GM12878 (cell line): ENCODE measurements around the gene ICAM2. TPM values are rescaled to one million over a fixed set of nuclear protein-coding genes. Genes with fewer than 3 reads are reported as not detected.
A peak's percentile ranks its signal among the peaks of the same experiment; 100 is the strongest.

Experiments used
- ASH2L ChIP-seq: fragments of 300-600, 200-600 bp; sonication (generic); IDR thresholded peaks from 2 replicates; pipeline ENCODE4 v1.6.1; 2017; ENCODE audit warnings: low read depth, mild to moderate bottlenecking, borderline replicate concordance
- ATF2 ChIP-seq: IDR thresholded peaks from 2 replicates; pipeline ENCODE4 v1.6.1; 2012; ENCODE audit warnings: low read length, inconsistent platforms
- ATF3 ChIP-seq: IDR thresholded peaks from 2 replicates; pipeline ENCODE4 v1.6.1; 2011; ENCODE audit warnings: low read depth, mild to moderate bottlenecking, low read length, moderate library complexity, borderline replicate concordance; ENCODE audit errors: extremely low read depth
- ATF7 ChIP-seq: fragments of 450-650 bp; IDR thresholded peaks from 2 replicates; pipeline ENCODE4 v1.6.1; 2016; ENCODE audit warnings: low read depth, mild to moderate bottlenecking
- BMI1 ChIP-seq: fragments of 450-650 bp; IDR thresholded peaks from 2 replicates; pipeline ENCODE4 v1.6.1; 2016; ENCODE audit warnings: mild to moderate bottlenecking, moderate library complexity, borderline replicate concordance
- CBX3 ChIP-seq: fragments of 200-600 bp; sonication (generic); IDR thresholded peaks from 2 replicates; pipeline ENCODE4 v1.6.1; 2016; ENCODE audit warnings: low read depth, borderline replicate concordance
- CHD2 ChIP-seq: IDR thresholded peaks from 2 replicates; pipeline ENCODE4 v1.6.1; 2011; ENCODE audit warnings: low read depth, low read length, improper control_type of control experiment, borderline replicate concordance
- EGR1 ChIP-seq, 2 experiments: IDR thresholded peaks; 1 replicate in 1 of 2; 2 replicates in 1 of 2; pipeline ENCODE4 v1.6.1; 2011 to 2012; ENCODE audit warnings: low read depth in 2 of 2, low read length in 2 of 2, borderline replicate concordance in 1 of 2, mild to moderate bottlenecking in 1 of 2, moderate library complexity in 1 of 2
- EP300 ChIP-seq, 2 experiments: fragments of 150-350 bp in 1 of 2; IDR thresholded peaks; 2 replicates each; pipeline ENCODE4 v1.6.1; 2011 to 2012; ENCODE audit warnings: low read depth in 2 of 2, low read length in 2 of 2, borderline replicate concordance in 1 of 2, improper control_type of control experiment in 1 of 2, inconsistent platforms in 1 of 2; ENCODE audit not compliant: control insufficient read depth in 1 of 2
- GATAD2B ChIP-seq: fragments of 450-650 bp; conservative IDR thresholded peaks from 2 replicates; pipeline ENCODE4 v1.6.1; 2017; ENCODE audit warnings: low read depth, mild to moderate bottlenecking, moderate library complexity
- HDGF ChIP-seq: fragments of 450-650 bp; IDR thresholded peaks from 2 replicates; pipeline ENCODE4 v1.6.1; 2016; ENCODE audit warnings: antibody characterized with exemption
- IKZF1 ChIP-seq: fragments of 450-650 bp; conservative IDR thresholded peaks from 2 replicates; pipeline ENCODE4 v1.6.1; 2017; ENCODE audit warnings: antibody characterized with exemption, mild to moderate bottlenecking
- IKZF2 ChIP-seq, 2 experiments: fragments of 450-650 bp; IDR thresholded peaks; 2 replicates each; pipeline ENCODE4 v1.6.1; 2017; ENCODE audit warnings: mild to moderate bottlenecking in 2 of 2, moderate library complexity in 2 of 2
- IRF3 ChIP-seq: fragments of 450-650 bp; IDR thresholded peaks from 2 replicates; pipeline ENCODE4 v1.6.1; 2014; ENCODE audit warnings: mild to moderate bottlenecking
- NFIC ChIP-seq: IDR thresholded peaks from 2 replicates; pipeline ENCODE4 v1.6.1; 2012; ENCODE audit warnings: low read depth, mild to moderate bottlenecking, inconsistent platforms, low read length, moderate library complexity
- PML ChIP-seq: IDR thresholded peaks from 2 replicates; pipeline ENCODE4 v1.6.1; 2012; ENCODE audit warnings: low read length, inconsistent platforms
- RUNX3 ChIP-seq: IDR thresholded peaks from 2 replicates; pipeline ENCODE4 v1.6.1; 2012; ENCODE audit warnings: low read length, inconsistent platforms
- SIN3A ChIP-seq: IDR thresholded peaks from 2 replicates; pipeline ENCODE4 v1.6.1; 2012; ENCODE audit warnings: low read depth, low read length, improper control_type of control experiment
- SIX5 ChIP-seq: IDR thresholded peaks from 2 replicates; pipeline ENCODE4 v1.6.1; 2011; ENCODE audit warnings: mild to moderate bottlenecking, low read depth, low read length, moderate library complexity; ENCODE audit not compliant: severe bottlenecking
- STAT1 ChIP-seq: fragments of 450-650 bp; conservative IDR thresholded peaks from 2 replicates; pipeline ENCODE4 v1.6.1; 2014; ENCODE audit warnings: antibody characterized with exemption, mild to moderate bottlenecking
- SUPT20H ChIP-seq: IDR thresholded peaks from 2 replicates; pipeline ENCODE4 v1.6.1; 2011; ENCODE audit warnings: low read depth, mild to moderate bottlenecking, low read length, moderate library complexity, borderline replicate concordance; ENCODE audit not compliant: control insufficient read depth
- SUZ12 ChIP-seq: fragments of 200-600 bp; sonication (generic); IDR thresholded peaks from one replicate; pipeline ENCODE4 v1.6.1; 2018; ENCODE audit warnings: antibody characterized with exemption, mild to moderate bottlenecking; ENCODE audit not compliant: unreplicated experiment
- WRNIP1 ChIP-seq: IDR thresholded peaks from 2 replicates; pipeline ENCODE4 v1.6.1; 2011; ENCODE audit warnings: low read depth, low read length, improper control_type of control experiment, borderline replicate concordance
- ZNF207 ChIP-seq: fragments of 450-650 bp; IDR thresholded peaks from 2 replicates; pipeline ENCODE4 v1.6.1; 2014; ENCODE audit warnings: antibody characterized with exemption, mild to moderate bottlenecking, borderline replicate concordance
- ZNF592 ChIP-seq: fragments of 450-650 bp; IDR thresholded peaks from 2 replicates; pipeline ENCODE4 v1.6.1; 2017; ENCODE audit warnings: mild to moderate bottlenecking, moderate library complexity
- polyA plus RNA-seq, 11 experiments: library from polyadenylated mRNA; depleted of rRNA in 4 of 11; unstranded in 6 of 11; stranded (reverse) in 5 of 11; fragments of >200 nt; fragmentation: Nextera tagmentation in 4 of 11; fragmentation: Illumina TruSeq in 1 of 11; extraction: Ambion mirVana in 4 of 11; extraction: Trizol in 1 of 11; gene quantifications; 1 replicate in 1 of 11; 2 replicates in 10 of 11; pipeline versions ENCODE4 v1.2.1 to v1.2.3, GENCODE V29; 2011 to 2016; ENCODE audit warnings: inconsistent platforms in 2 of 11, missing spikeins in 2 of 11, low read depth in 1 of 11
- total RNA-seq, 4 experiments: library from RNA; depleted of rRNA in 3 of 4; stranded (reverse); fragments of >200 nt in 3 of 4; fragmentation: Illumina TruSeq in 1 of 4; extraction: Trizol in 1 of 4; gene quantifications; 2 replicates each; pipeline versions ENCODE4 v1.2.1 to v1.2.3, GENCODE V29; 2013 to 2021

ICAM2 gene
- total and polyA plus RNA-seq, 10 of the 15 experiments (the other 5 are each of a cell fraction or from before 2014, with no cell fraction given), result 23.6 to 108 (median 58.1) TPM

- TF ChIP-seq ZNF592, result peak; percentile 42; the same call in 1 of the 2 replicates
- 0 out of 2 replicates have a peak, but pooled peaks have one; percentile 31 for TF ChIP-seq ATF3
- no peak for TF ChIP-seq PML
- no peak for TF ChIP-seq EP300 (IDR thresholded peaks at IDR 0.05; ENCODE audit: borderline replicate concordance in 1 of 2, control insufficient read depth in 1 of 2, low read depth in 2 of 2, low read length in 2 of 2)
- no peak for TF ChIP-seq EGR1 (IDR thresholded peaks at IDR 0.05; ENCODE audit: borderline replicate concordance in 1 of 2, low read depth in 2 of 2, low read length in 2 of 2)
- peak; percentile 64 for TF ChIP-seq ATF7
- TF ChIP-seq CBX3, result no peak
- TF ChIP-seq HDGF, result no peak
- peak; percentile 60; the same call in 1 of the 2 replicates for TF ChIP-seq RUNX3
- TF ChIP-seq IKZF2 (IDR thresholded peaks at IDR 0.05), result peak; percentile 24 to 47; a peak in 3 of 4 replicates
- no peak; the same call in 1 of the 2 replicates for TF ChIP-seq GATAD2B
- TF ChIP-seq SIN3A, result no peak
- TF ChIP-seq ASH2L, result no peak
- TF ChIP-seq ZNF207, result no peak
- no peak for TF ChIP-seq BMI1
- TF ChIP-seq SUZ12, result no peak
- no peak for TF ChIP-seq STAT1
- TF ChIP-seq ATF2, result no peak
- TF ChIP-seq SIX5, result no peak
- TF ChIP-seq WRNIP1, result no peak
- TF ChIP-seq NFIC, result no peak
- TF ChIP-seq IRF3, result no peak
- 0 out of 2 replicates have a peak, but pooled peaks have one; percentile 41 for TF ChIP-seq IKZF1
- TF ChIP-seq SUPT20H, result no peak
- no peak for TF ChIP-seq CHD2
These were observed 5.4 kb upstream of the ICAM2 start (continued) for GRCh38 chr17:64025732-64026294.
